ENCODE measurements around the gene RIPK1.

DNA sequence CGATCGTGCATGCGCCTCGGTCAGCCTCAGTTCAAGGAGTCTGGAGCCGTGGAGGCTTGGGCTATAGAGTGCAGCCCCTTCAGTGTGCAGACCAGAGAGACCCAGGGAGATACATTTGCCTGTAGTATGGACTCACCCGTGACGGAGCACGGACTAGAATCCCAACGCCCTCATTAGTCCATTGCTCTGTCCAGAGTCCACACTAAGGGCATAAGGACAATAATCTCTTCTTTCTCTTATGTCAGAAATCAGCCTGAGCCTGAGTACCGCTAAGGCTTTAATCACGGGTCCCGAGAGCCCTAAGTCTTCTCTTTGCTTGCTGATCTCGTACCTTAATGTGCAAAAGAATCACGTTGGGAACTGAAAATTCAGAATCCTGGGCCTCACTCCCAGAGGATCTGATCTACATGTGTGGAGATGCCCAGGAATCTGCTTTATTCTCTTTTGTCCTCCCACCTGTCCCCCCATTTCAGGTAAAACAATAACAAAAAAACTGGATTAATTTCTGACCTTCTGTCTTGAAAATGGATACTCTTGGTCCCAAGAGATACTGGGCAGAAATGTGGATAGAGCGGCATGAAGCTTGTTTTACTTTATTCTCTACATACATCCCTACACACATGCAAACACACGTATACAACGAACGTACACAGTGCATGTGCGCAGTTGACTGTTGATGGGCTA lies 50.9 kb downstream of the RIPK1 start:
- TF ChIP-seq GATA3 (IDR thresholded peaks at IDR 0.05; ENCODE audit: low read depth, low read length) (no peak), GATA2 (IDR thresholded peaks at IDR 0.05; ENCODE audit: low read depth, low read length) (no peak)
